Neuronal stem cell (in vitro differentiated cells): ENCODE measurements around the gene FERMT3.

ENCODE experiments used
- DNase-seq: peaks from one replicate; pipeline ENCODE4 v3.0.0-alpha.2; 2013; ENCODE audit warnings: low spot score
- H2AFZ ChIP-seq: one replicate; pipeline ENCODE4 v1.6.1; 2013; ENCODE audit warnings: mild to moderate bottlenecking, low read length, inconsistent platforms
- H2AK5ac ChIP-seq: 2 replicates; pipeline ENCODE4 v1.6.1; 2013; ENCODE audit warnings: low read depth, mild to moderate bottlenecking, inconsistent platforms, low read length, moderate library complexity, mixed read lengths
- H2BK120ac ChIP-seq: 2 replicates; pipeline ENCODE4 v1.6.1; 2013; ENCODE audit warnings: low read depth, mild to moderate bottlenecking, inconsistent platforms, low read length, moderate library complexity, mixed read lengths
- H2BK12ac ChIP-seq: one replicate; pipeline ENCODE4 v1.6.1; 2013; ENCODE audit warnings: low read length, inconsistent platforms
- H2BK15ac ChIP-seq: 2 replicates; pipeline ENCODE4 v1.6.1; 2013; ENCODE audit warnings: mild to moderate bottlenecking, low read length, inconsistent platforms, mixed read lengths
- H2BK5ac ChIP-seq: one replicate; pipeline ENCODE4 v1.6.1; 2013; ENCODE audit warnings: inconsistent platforms, mild to moderate bottlenecking, low read length, moderate library complexity
- H3K14ac ChIP-seq: one replicate; pipeline ENCODE4 v1.6.1; 2013; ENCODE audit warnings: low read length, inconsistent platforms
- H3K18ac ChIP-seq: 2 replicates; pipeline ENCODE4 v1.6.1; 2013; ENCODE audit warnings: low read length, inconsistent platforms
- H3K23ac ChIP-seq: 2 replicates; pipeline ENCODE4 v1.6.1; 2013; ENCODE audit warnings: low read depth, mild to moderate bottlenecking, mixed read lengths, low read length, inconsistent platforms; ENCODE audit not compliant: poor library complexity
- H3K27ac ChIP-seq: replicated peaks from 3 replicates; pipeline ENCODE4 v1.5.1; 2013; ENCODE audit warnings: low read length, inconsistent platforms
- H3K27me3 ChIP-seq, 3 experiments: 2 replicates each; pipeline ENCODE4 v1.6.1; 2013; ENCODE audit warnings: low read length in 3 of 3, mild to moderate bottlenecking in 2 of 3, inconsistent platforms in 1 of 3, low read depth in 1 of 3, mixed read lengths in 1 of 3, moderate library complexity in 1 of 3; ENCODE audit not compliant: control insufficient read depth in 3 of 3, insufficient read depth in 3 of 3
- H3K36me3 ChIP-seq, 2 donors: replicated peaks in 1 of 2; 2 replicates each; pipeline ENCODE4 v1.6.1; 2013; ENCODE audit warnings: low read length in 2 of 2; ENCODE audit not compliant: control insufficient read depth in 2 of 2, insufficient read depth in 2 of 2
- H3K4ac ChIP-seq: 2 replicates; pipeline ENCODE4 v1.6.1; 2013; ENCODE audit warnings: inconsistent platforms, mild to moderate bottlenecking, low read length, moderate library complexity
- H3K4me1 ChIP-seq, 2 donors: 1 replicate in 1 of 2; 2 replicates in 1 of 2; pipeline ENCODE4 v1.6.1; 2013; ENCODE audit warnings: low read length in 2 of 2, low read depth in 1 of 2; ENCODE audit not compliant: control insufficient read depth in 2 of 2, insufficient read depth in 1 of 2
- H3K4me2 ChIP-seq: one replicate; pipeline ENCODE4 v1.6.1; 2013; ENCODE audit warnings: mild to moderate bottlenecking, low read length, inconsistent platforms; ENCODE audit not compliant: insufficient read depth, poor library complexity, severe bottlenecking
- H3K4me3 ChIP-seq, 2 donors: 2 replicates each; pipeline ENCODE4 v1.5.1; 2013; ENCODE audit warnings: low read length in 2 of 2, mild to moderate bottlenecking in 2 of 2, inconsistent platforms in 1 of 2, moderate library complexity in 1 of 2
- H3K79me1 ChIP-seq: one replicate; pipeline ENCODE4 v1.6.1; 2013; ENCODE audit warnings: low read depth, mild to moderate bottlenecking, inconsistent platforms, low read length, moderate library complexity
- H3K9ac ChIP-seq: one replicate; pipeline ENCODE4 v1.6.1; 2013; ENCODE audit warnings: mild to moderate bottlenecking, low read depth, low read length, inconsistent platforms; ENCODE audit not compliant: poor library complexity
- H3K9me3 ChIP-seq, 2 donors: replicated peaks in 1 of 2; 2 replicates each; pipeline versions ENCODE3 to v1.6.1; 2013; ENCODE audit warnings: low read length in 2 of 2, mild to moderate bottlenecking in 2 of 2, inconsistent platforms in 1 of 2, low read depth in 1 of 2, mixed read lengths in 1 of 2, moderate library complexity in 1 of 2; ENCODE audit not compliant: control insufficient read depth in 2 of 2, insufficient read depth in 1 of 2
- H4K8ac ChIP-seq: one replicate; pipeline ENCODE4 v1.6.1; 2013; ENCODE audit warnings: low read depth, mild to moderate bottlenecking, inconsistent platforms, low read length, moderate library complexity
- H4K91ac ChIP-seq: one replicate; pipeline ENCODE4 v1.6.1; 2013; ENCODE audit warnings: low read length, low read depth, mild to moderate bottlenecking, inconsistent platforms; ENCODE audit not compliant: poor library complexity
- WGBS, 2 donors: extraction: QIAGEN DNeasy Blood & Tissue Kit; methylation state at CpG; one replicate each; pipeline ENCODE4 v1.1.7; 2013; ENCODE audit warnings: missing lambda C conversion rate in 2 of 2, mixed read lengths in 1 of 2; ENCODE audit not compliant: insufficient read length in 2 of 2, insufficient replicate concordance in 1 of 2; ENCODE audit errors: extremely low coverage in 2 of 2; 5-methylcytosine and 5-hydroxymethylcytosine counted together

The FERMT3 gene

DNA sequence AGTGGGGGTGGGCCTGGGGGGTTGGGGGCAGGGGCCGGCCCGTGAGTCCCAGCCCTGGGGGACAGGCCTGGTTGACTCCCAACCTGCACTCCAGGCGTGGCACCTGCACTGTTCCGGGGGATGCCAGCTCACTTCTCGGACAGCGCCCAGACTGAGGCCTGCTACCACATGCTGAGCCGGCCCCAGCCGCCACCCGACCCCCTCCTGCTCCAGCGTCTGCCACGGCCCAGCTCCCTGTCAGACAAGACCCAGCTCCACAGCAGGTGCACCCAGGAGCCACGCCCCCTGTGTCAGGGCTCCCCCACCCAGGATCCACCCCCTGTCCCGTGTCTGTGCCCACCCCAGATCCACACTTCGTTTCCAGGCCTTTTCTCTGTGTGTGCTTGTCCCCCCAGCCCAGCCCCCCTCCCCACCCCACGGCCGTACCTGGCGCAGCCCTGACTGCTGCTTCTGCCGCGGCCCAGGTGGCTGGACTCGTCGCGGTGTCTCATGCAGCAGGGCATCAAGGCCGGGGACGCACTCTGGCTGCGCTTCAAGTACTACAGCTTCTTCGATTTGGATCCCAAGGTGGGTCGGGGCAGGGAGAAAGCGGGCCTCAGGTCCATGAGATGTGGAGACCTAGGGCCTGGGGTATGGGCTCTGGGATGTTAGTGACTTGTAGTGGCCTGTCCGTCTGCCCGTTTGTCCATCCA lies 4.8 kb downstream of the FERMT3 start:
- Histone ChIP-seq H3K4ac (no peak overlapping the region), H2BK120ac (no peak overlapping the region), H3K14ac (no peak overlapping the region), H2AFZ (no peak overlapping the region), H3K23ac (no peak overlapping the region), H3K4me3 (no peak overlapping the region), H3K4me1 (peaks cover 0 to 11% of the 10 kb centered on the region in 2 donors), H3K36me3 (peaks cover 9 to 16% of the 10 kb centered on the region in 2 donors), H3K9ac (no peak overlapping the region), H4K8ac (no peak overlapping the region), H4K91ac (no peak overlapping the region), H2AK5ac (no peak overlapping the region), H2BK15ac (no peak overlapping the region), H3K9me3 (peaks cover 0 to 1% of the 10 kb centered on the region in 2 donors), H2BK5ac (no peak overlapping the region), H3K27ac (no peak overlapping the region), H3K27me3 (no peaks in the 10 kb centered on the region), H3K18ac (no peak overlapping the region), H3K4me2 (no peak overlapping the region), H2BK12ac (no peak overlapping the region), H3K79me1 (peaks cover 2% of the 10 kb centered on the region)
- no peak for DNase-seq
- whole genome bisulfite sequencing, 2 donors, result no CpG with 5 or more reads among the region's 30 CpGs

DNA sequence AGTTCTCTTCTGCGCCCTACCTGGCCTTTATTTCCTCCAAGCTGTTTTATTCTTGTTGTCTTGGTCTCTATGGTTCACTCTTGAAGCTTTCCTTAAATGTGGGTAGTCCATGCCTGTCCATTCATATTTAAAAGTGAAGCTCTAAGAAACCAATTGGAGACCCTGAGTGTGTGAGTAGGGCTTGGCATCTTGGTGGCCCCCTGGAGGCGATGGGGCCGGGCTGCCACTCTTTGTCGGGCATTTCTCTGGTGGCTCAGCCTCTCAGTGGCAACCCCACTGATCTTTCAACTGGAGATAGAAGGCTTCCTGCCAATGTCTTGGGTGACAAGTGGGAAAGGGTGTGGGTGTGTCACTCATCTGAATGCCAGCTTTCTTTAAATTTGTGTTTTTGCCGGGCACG lies 10.4 kb downstream of the FERMT3 start:
- H3K14ac ChIP-seq, result no peak overlapping the region
- H3K9me3 ChIP-seq, result no peaks in the 10 kb centered on the region
- H3K36me3 ChIP-seq, result peaks cover 4 to 7% of the 10 kb centered on the region in 2 donors
- H3K9ac ChIP-seq, result no peak overlapping the region
- no peak overlapping the region for H3K4me2 ChIP-seq
- no peak overlapping the region for H3K18ac ChIP-seq
- no peak overlapping the region for H2AK5ac ChIP-seq
- WGBS, 2 donors, result no CpG with 5 or more reads among the region's 6 CpGs
- H4K8ac ChIP-seq, result no peak overlapping the region
- H4K91ac ChIP-seq, result no peak overlapping the region
- H3K27me3 ChIP-seq, result no peaks in the 10 kb centered on the region
- peak overlapping the region; percentile 76 for H3K4ac ChIP-seq
- H3K27ac ChIP-seq, result no peak overlapping the region
- no peak overlapping the region for H2BK120ac ChIP-seq
- H3K79me1 ChIP-seq, result peaks cover 2% of the 10 kb centered on the region
- no peak for DNase-seq
- no peaks in the 10 kb centered on the region for H3K4me1 ChIP-seq
- H2BK15ac ChIP-seq, result no peak overlapping the region
- H2BK5ac ChIP-seq, result peak overlapping the region; percentile 24
- H3K4me3 ChIP-seq, result no peak overlapping the region
- no peak overlapping the region for H3K23ac ChIP-seq
- H2AFZ ChIP-seq, result no peak overlapping the region
- H2BK12ac ChIP-seq, result no peak overlapping the region

DNA sequence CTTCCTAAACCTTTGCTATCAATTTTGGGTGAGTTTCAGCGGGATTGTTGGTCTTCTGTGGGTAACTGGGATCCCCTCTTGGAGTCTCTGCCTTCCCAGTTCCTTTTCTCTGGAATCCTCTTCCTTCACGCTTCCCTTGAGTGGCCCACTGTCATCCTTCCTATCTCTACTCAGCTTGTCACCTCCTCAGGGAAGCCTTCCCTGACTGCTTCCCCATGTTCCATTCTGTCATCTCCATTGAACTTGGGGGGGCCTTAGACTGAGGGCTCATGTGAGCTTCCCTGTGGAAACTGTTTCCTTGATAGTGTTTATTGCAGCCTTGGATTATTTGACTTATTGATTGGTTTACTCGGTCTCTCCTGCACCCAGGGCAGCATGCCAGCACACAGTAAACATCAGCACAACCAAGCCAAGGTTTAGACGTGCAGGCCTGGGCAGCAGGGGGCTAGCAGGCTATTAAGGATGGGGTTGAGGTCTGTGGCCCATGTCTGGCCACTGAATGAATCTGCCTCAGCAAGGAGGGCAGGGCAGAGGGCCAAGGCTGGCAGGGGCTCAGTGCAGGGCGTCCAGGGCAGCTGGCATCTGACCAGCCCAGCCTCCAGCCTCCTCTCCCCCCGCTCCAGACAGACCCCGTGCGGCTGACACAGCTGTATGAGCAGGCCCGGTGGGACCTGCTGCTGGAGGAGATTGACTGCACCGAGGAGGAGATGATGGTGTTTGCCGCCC lies 12.3 kb downstream of the FERMT3 start:
- H2AFZ ChIP-seq, result no peak overlapping the region
- no peaks in the 10 kb centered on the region for H3K27me3 ChIP-seq
- H3K36me3 ChIP-seq, result peaks cover 8 to 19% of the 10 kb centered on the region in 2 donors
- H4K8ac ChIP-seq, result no peak overlapping the region
- H2BK12ac ChIP-seq, result no peak overlapping the region
- no peak overlapping the region for H3K4me3 ChIP-seq
- no peak overlapping the region for H3K4ac ChIP-seq
- H3K27ac ChIP-seq, result no peak overlapping the region
- no peaks in the 10 kb centered on the region for H3K9me3 ChIP-seq
- no peak overlapping the region for H2BK15ac ChIP-seq
- no peak for DNase-seq
- H3K18ac ChIP-seq, result peak overlapping the region; percentile 2
- H3K4me2 ChIP-seq, result no peak overlapping the region
- no peak overlapping the region for H4K91ac ChIP-seq
- WGBS, 2 donors, result no CpG with 5 or more reads among the region's 11 CpGs
- H2BK120ac ChIP-seq, result no peak overlapping the region
- peak overlapping the region; percentile 60 for H3K23ac ChIP-seq
- H3K4me1 ChIP-seq, result no peaks in the 10 kb centered on the region
- H3K9ac ChIP-seq, result peak overlapping the region; percentile 9
- H3K79me1 ChIP-seq, result peaks cover 4% of the 10 kb centered on the region
- no peak overlapping the region for H3K14ac ChIP-seq
- no peak overlapping the region for H2BK5ac ChIP-seq
- H2AK5ac ChIP-seq, result no peak overlapping the region

DNA sequence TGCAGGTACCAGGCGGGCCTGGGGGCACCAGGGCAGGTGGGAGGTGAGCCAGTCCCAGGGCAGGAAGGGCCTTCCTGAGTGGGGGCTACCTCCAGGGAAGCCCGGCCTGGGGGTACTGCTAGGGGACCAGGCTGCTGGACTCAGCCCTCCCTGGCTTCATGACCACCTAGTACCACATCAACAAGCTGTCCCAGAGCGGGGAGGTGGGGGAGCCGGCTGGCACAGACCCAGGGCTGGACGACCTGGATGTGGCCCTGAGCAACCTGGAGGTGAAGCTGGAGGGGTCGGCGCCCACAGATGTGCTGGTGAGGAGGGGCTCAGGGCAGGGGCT lies 12.8 kb downstream of the FERMT3 start:
- Histone ChIP-seq H3K36me3 (peaks cover 10 to 24% of the 10 kb centered on the region in 2 donors), H2BK12ac (no peak overlapping the region), H3K9ac (peak overlapping the region; percentile 9), H3K9me3 (no peaks in the 10 kb centered on the region), H3K18ac (peak overlapping the region; percentile 2), H3K14ac (no peak overlapping the region), H2AK5ac (no peak overlapping the region), H3K4me2 (no peak overlapping the region), H3K4me3 (no peak overlapping the region), H3K27ac (no peak overlapping the region), H2BK120ac (no peak overlapping the region), H4K8ac (peak overlapping the region; percentile 65), H3K23ac (peak overlapping the region; percentile 60), H2AFZ (no peak overlapping the region), H3K4me1 (no peaks in the 10 kb centered on the region), H3K27me3 (no peaks in the 10 kb centered on the region), H2BK15ac (no peak overlapping the region), H3K4ac (no peak overlapping the region), H2BK5ac (no peak overlapping the region), H4K91ac (no peak overlapping the region), H3K79me1 (peaks cover 4% of the 10 kb centered on the region)
- WGBS, 2 donors, result no CpG with 5 or more reads among the region's 7 CpGs
- DNase-seq, result no peak
